Stimulated activated naive CD8-positive, alpha-beta T cell treated with anti-CD3 and anti-CD28 coated beads, Interleukin-15, Interleukin-2, amounts not matched to agents 100 ng/mL and 50 ng/mL, for 24 hours (primary cell): ENCODE results near the gene SHCBP1L.
"Not testable (repeated sequence)": the region's sequence is repeated elsewhere in the genome, so short reads cannot be mapped to it uniquely, and the experiment has no call there.

Experiments used
- H3K27ac Mint-ChIP-seq: one replicate; pipeline ENCODE4 v1.8.0; 2021; ENCODE audit warnings: mild to moderate bottlenecking, mixed read lengths
- H3K27me3 Mint-ChIP-seq: one replicate; pipeline ENCODE4 v1.8.0; 2021; ENCODE audit warnings: mixed read lengths
- H3K36me3 Mint-ChIP-seq: one replicate; pipeline ENCODE4 v1.8.0; 2021; ENCODE audit warnings: low read depth, mixed read lengths
- H3K4me1 Mint-ChIP-seq: one replicate; pipeline ENCODE4 v1.8.0; 2021; ENCODE audit warnings: low read depth, mixed read lengths
- H3K4me3 Mint-ChIP-seq: one replicate; pipeline ENCODE4 v1.8.0; 2021; ENCODE audit warnings: mild to moderate bottlenecking, mixed read lengths
- H3K9me3 Mint-ChIP-seq: one replicate; pipeline ENCODE4 v1.8.0; 2021; ENCODE audit warnings: mixed read lengths

SHCBP1L gene

GRCh38 chr1:182942145-182942544, 10.8 kb downstream of the SHCBP1L start:
- not testable (repeated sequence) for H3K4me3 Mint-ChIP-seq, H3K27ac Mint-ChIP-seq, H3K4me1 Mint-ChIP-seq, H3K9me3 Mint-ChIP-seq, H3K36me3 Mint-ChIP-seq
- H3K27me3 Mint-ChIP-seq, result peaks cover 53% of the 10 kb centered on the region

GRCh38 chr1:182939413-182939812, 13.6 kb downstream of the SHCBP1L start:
- Mint-ChIP-seq H3K4me3 (no peak overlapping the region), H3K27me3 (peaks cover 54% of the 10 kb centered on the region), H3K27ac (no peak overlapping the region), H3K4me1 (no peaks in the 10 kb centered on the region), H3K36me3 (peaks cover 5% of the 10 kb centered on the region), H3K9me3 (peaks cover 8% of the 10 kb centered on the region)

GRCh38 chr1:182935716-182936115, 17.2 kb downstream of the SHCBP1L start:
- Mint-ChIP-seq H3K4me1 (no peaks in the 10 kb centered on the region), H3K36me3 (peaks cover 5% of the 10 kb centered on the region), H3K4me3 (no peak overlapping the region), H3K27ac (no peak overlapping the region), H3K27me3 (peaks cover 50% of the 10 kb centered on the region), H3K9me3 (peaks cover 16% of the 10 kb centered on the region)

GRCh38 chr1:182930985-182931384, 22.0 kb downstream of the SHCBP1L start:
- peaks cover 8% of the 10 kb centered on the region for H3K9me3 Mint-ChIP-seq
- no peak overlapping the region for H3K27ac Mint-ChIP-seq
- no peak overlapping the region for H3K4me3 Mint-ChIP-seq
- H3K4me1 Mint-ChIP-seq, result no peaks in the 10 kb centered on the region
- H3K27me3 Mint-ChIP-seq, result peaks cover 22% of the 10 kb centered on the region
- no peaks in the 10 kb centered on the region for H3K36me3 Mint-ChIP-seq

GRCh38 chr1:182927693-182928433, 25.1 kb downstream of the SHCBP1L start:
- Mint-ChIP-seq H3K9me3 (no peaks in the 10 kb centered on the region), H3K4me1 (no peaks in the 10 kb centered on the region), H3K36me3 (no peaks in the 10 kb centered on the region), H3K27me3 (peaks cover 16% of the 10 kb centered on the region), H3K27ac (no peak overlapping the region), H3K4me3 (no peak overlapping the region)

- Mint-ChIP-seq H3K36me3 (no peaks in the 10 kb centered on the region), H3K4me3 (no peak overlapping the region), H3K27ac (no peak overlapping the region), H3K27me3 (peaks cover 32% of the 10 kb centered on the region), H3K9me3 (no peaks in the 10 kb centered on the region), H3K4me1 (no peaks in the 10 kb centered on the region)
Measured at GRCh38 chr1:182925661-182926060, 27.3 kb downstream of the SHCBP1L start.

- Mint-ChIP-seq H3K36me3 (no peaks in the 10 kb centered on the region), H3K4me1 (no peaks in the 10 kb centered on the region), H3K27ac (no peak overlapping the region), H3K9me3 (no peaks in the 10 kb centered on the region), H3K4me3 (no peak overlapping the region), H3K27me3 (peaks cover 67% of the 10 kb centered on the region)
Measured at GRCh38 chr1:182917378-182917777, 35.6 kb downstream of the SHCBP1L start.

GRCh38 chr1:182913401-182913800, 39.6 kb downstream of the SHCBP1L start:
- H3K9me3 Mint-ChIP-seq, result no peaks in the 10 kb centered on the region
- no peak overlapping the region for H3K4me3 Mint-ChIP-seq
- no peaks in the 10 kb centered on the region for H3K36me3 Mint-ChIP-seq
- H3K27ac Mint-ChIP-seq, result no peak overlapping the region
- no peaks in the 10 kb centered on the region for H3K4me1 Mint-ChIP-seq
- peaks cover 44% of the 10 kb centered on the region for H3K27me3 Mint-ChIP-seq

- no peak overlapping the region for H3K27ac Mint-ChIP-seq
Measured at GRCh38 chr1:182910143-182910542, 42.8 kb downstream of the SHCBP1L start.

GRCh38 chr1:182909578-182909977, 43.4 kb downstream of the SHCBP1L start:
- Mint-ChIP-seq H3K4me1 (no peaks in the 10 kb centered on the region), H3K36me3 (no peaks in the 10 kb centered on the region), H3K27me3 (peaks cover 19% of the 10 kb centered on the region), H3K27ac (no peak overlapping the region), H3K4me3 (no peak overlapping the region), H3K9me3 (no peaks in the 10 kb centered on the region)

More at GRCh38 chr1:182910143-182910542, 42.8 kb downstream of the SHCBP1L start:
- no peak overlapping the region for H3K4me3 Mint-ChIP-seq
- peaks cover 20% of the 10 kb centered on the region for H3K27me3 Mint-ChIP-seq
- H3K36me3 Mint-ChIP-seq, result no peaks in the 10 kb centered on the region
- no peaks in the 10 kb centered on the region for H3K4me1 Mint-ChIP-seq
- H3K9me3 Mint-ChIP-seq, result no peaks in the 10 kb centered on the region

GRCh38 chr1:182905321-182905720, 47.6 kb downstream of the SHCBP1L start:
- no peaks in the 10 kb centered on the region for H3K36me3 Mint-ChIP-seq
- no peaks in the 10 kb centered on the region for H3K9me3 Mint-ChIP-seq
- H3K27me3 Mint-ChIP-seq, result peaks cover 5% of the 10 kb centered on the region
- no peak overlapping the region for H3K27ac Mint-ChIP-seq
- H3K4me3 Mint-ChIP-seq, result no peak overlapping the region
- no peaks in the 10 kb centered on the region for H3K4me1 Mint-ChIP-seq

GRCh38 chr1:182901946-182902345, 51.0 kb downstream of the SHCBP1L start:
- not testable (repeated sequence) for H3K27ac Mint-ChIP-seq, H3K4me3 Mint-ChIP-seq, H3K9me3 Mint-ChIP-seq, H3K4me1 Mint-ChIP-seq, H3K27me3 Mint-ChIP-seq, H3K36me3 Mint-ChIP-seq

GRCh38 chr1:182897696-182898095, 55.3 kb downstream of the SHCBP1L start:
- peaks cover 6% of the 10 kb centered on the region for H3K27me3 Mint-ChIP-seq
- H3K36me3 Mint-ChIP-seq, result no peaks in the 10 kb centered on the region
- H3K4me3 Mint-ChIP-seq, result no peak overlapping the region
- no peak overlapping the region for H3K27ac Mint-ChIP-seq
- H3K9me3 Mint-ChIP-seq, result no peaks in the 10 kb centered on the region
- H3K4me1 Mint-ChIP-seq, result peaks cover 5% of the 10 kb centered on the region

- peaks cover 22% of the 10 kb centered on the region for H3K4me1 Mint-ChIP-seq
Measured at GRCh38 chr1:182890927-182891610, 61.9 kb downstream of the SHCBP1L start.

GRCh38 chr1:182889997-182890396, 63.0 kb downstream of the SHCBP1L start:
- H3K36me3 Mint-ChIP-seq, result peaks cover 59% of the 10 kb centered on the region
- peak overlapping the region; percentile 69 for H3K27ac Mint-ChIP-seq
- no peaks in the 10 kb centered on the region for H3K9me3 Mint-ChIP-seq

More at GRCh38 chr1:182890927-182891610, 61.9 kb downstream of the SHCBP1L start:
- Mint-ChIP-seq H3K9me3 (no peaks in the 10 kb centered on the region), H3K27me3 (peaks cover 6% of the 10 kb centered on the region), H3K27ac (no peak overlapping the region), H3K36me3 (peaks cover 49% of the 10 kb centered on the region), H3K4me3 (no peak overlapping the region)

More at GRCh38 chr1:182889997-182890396, 63.0 kb downstream of the SHCBP1L start:
- peaks cover 22% of the 10 kb centered on the region for H3K4me1 Mint-ChIP-seq
- no peak overlapping the region for H3K4me3 Mint-ChIP-seq
- peaks cover 6% of the 10 kb centered on the region for H3K27me3 Mint-ChIP-seq
